ENCODE results near the gene SRSF4.

SRSF4 gene

GRCh38 chr1:29210278-29211085 lies 28.8 kb upstream of the SRSF4 start:
- TF ChIP-seq GATA2 (IDR thresholded peaks at IDR 0.05; ENCODE audit: low read depth, low read length): no peak
- TF ChIP-seq GATA3 (IDR thresholded peaks at IDR 0.05; ENCODE audit: low read depth, low read length): no peak

- no peak for TF ChIP-seq GATA3 (IDR thresholded peaks at IDR 0.05; ENCODE audit: low read depth, low read length)
- TF ChIP-seq GATA2 (IDR thresholded peaks at IDR 0.05; ENCODE audit: low read depth, low read length): no peak
Measured at GRCh38 chr1:29209173-29209572, 27.5 kb upstream of the SRSF4 start.

GRCh38 chr1:29208442-29208841 lies 26.7 kb upstream of the SRSF4 start:
- no peak for TF ChIP-seq GATA3 (IDR thresholded peaks at IDR 0.05; ENCODE audit: low read depth, low read length)
- no peak for TF ChIP-seq GATA2 (IDR thresholded peaks at IDR 0.05; ENCODE audit: low read depth, low read length)

- TF ChIP-seq GATA2 (IDR thresholded peaks at IDR 0.05; ENCODE audit: low read depth, low read length): no peak
- no peak for TF ChIP-seq GATA3 (IDR thresholded peaks at IDR 0.05; ENCODE audit: low read depth, low read length)
Measured at GRCh38 chr1:29202584-29203340, 21.1 kb upstream of the SRSF4 start.

- no peak for TF ChIP-seq GATA2 (IDR thresholded peaks at IDR 0.05; ENCODE audit: low read depth, low read length)
- TF ChIP-seq GATA3 (IDR thresholded peaks at IDR 0.05; ENCODE audit: low read depth, low read length): no peak
Measured at GRCh38 chr1:29202053-29202452, 20.4 kb upstream of the SRSF4 start.

- TF ChIP-seq GATA3 (IDR thresholded peaks at IDR 0.05; ENCODE audit: low read depth, low read length): no peak
- no peak for TF ChIP-seq GATA2 (IDR thresholded peaks at IDR 0.05; ENCODE audit: low read depth, low read length)
Measured at GRCh38 chr1:29201595-29202051, 19.9 kb upstream of the SRSF4 start.

- TF ChIP-seq GATA2 (IDR thresholded peaks at IDR 0.05; ENCODE audit: low read depth, low read length): no peak
- TF ChIP-seq GATA3 (IDR thresholded peaks at IDR 0.05; ENCODE audit: low read depth, low read length): no peak
Measured at GRCh38 chr1:29200906-29201594, 19.4 kb upstream of the SRSF4 start.

- no peak for TF ChIP-seq GATA2 (IDR thresholded peaks at IDR 0.05; ENCODE audit: low read depth, low read length)
- no peak for TF ChIP-seq GATA3 (IDR thresholded peaks at IDR 0.05; ENCODE audit: low read depth, low read length)
Measured at GRCh38 chr1:29197993-29198392, 16.3 kb upstream of the SRSF4 start.

GRCh38 chr1:29197590-29197924 lies 15.9 kb upstream of the SRSF4 start:
- TF ChIP-seq GATA3 (IDR thresholded peaks at IDR 0.05; ENCODE audit: low read depth, low read length): no peak
- no peak for TF ChIP-seq GATA2 (IDR thresholded peaks at IDR 0.05; ENCODE audit: low read depth, low read length)

- TF ChIP-seq GATA3 (IDR thresholded peaks at IDR 0.05; ENCODE audit: low read depth, low read length): no peak
- no peak for TF ChIP-seq GATA2 (IDR thresholded peaks at IDR 0.05; ENCODE audit: low read depth, low read length)
Measured at GRCh38 chr1:29196863-29197589, 15.3 kb upstream of the SRSF4 start.

GRCh38 chr1:29195881-29196291 lies 14.2 kb upstream of the SRSF4 start:
- TF ChIP-seq GATA3 (IDR thresholded peaks at IDR 0.05; ENCODE audit: low read depth, low read length) (no peak), GATA2 (IDR thresholded peaks at IDR 0.05; ENCODE audit: low read depth, low read length) (no peak)

- TF ChIP-seq GATA2 (IDR thresholded peaks at IDR 0.05; ENCODE audit: low read depth, low read length) (no peak), GATA3 (IDR thresholded peaks at IDR 0.05; ENCODE audit: low read depth, low read length) (no peak)
Measured at GRCh38 chr1:29193879-29194455, 12.3 kb upstream of the SRSF4 start.

GRCh38 chr1:29190718-29191117 lies 9.0 kb upstream of the SRSF4 start:
- TF ChIP-seq GATA3 (IDR thresholded peaks at IDR 0.05; ENCODE audit: low read depth, low read length) (no peak), GATA2 (IDR thresholded peaks at IDR 0.05; ENCODE audit: low read depth, low read length) (no peak)
